HG02852 (cell line): ENCODE measurements around the gene MET.

ENCODE experiments used
- ATAC-seq: cut with Tn5 transposase; IDR thresholded peaks from one replicate; pipeline ENCODE4 v1.9.1; 2021; ENCODE audit warnings: mild to moderate bottlenecking, moderate library complexity; ENCODE audit not compliant: unreplicated experiment

Gene MET

DNA sequence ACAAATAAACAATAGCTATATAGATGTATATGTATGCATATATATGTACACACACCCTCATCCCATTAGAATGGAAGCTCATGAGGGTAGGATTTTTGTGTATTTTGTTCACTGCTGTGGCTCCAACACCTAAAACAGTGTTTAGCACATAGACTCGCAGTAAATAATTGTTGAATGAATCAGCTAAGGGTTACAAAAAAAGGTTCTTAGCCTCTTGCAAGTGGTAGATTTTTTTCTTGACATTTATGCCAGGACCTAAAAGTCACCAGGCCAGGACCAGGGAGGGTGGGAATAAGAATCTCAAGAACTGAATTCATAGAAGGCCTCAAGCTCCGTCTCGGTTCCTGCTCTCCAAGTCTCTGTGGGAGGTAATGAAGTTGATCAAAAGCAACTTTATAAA, 107.9 kb downstream of the MET start:
- ATAC-seq: no peak

DNA sequence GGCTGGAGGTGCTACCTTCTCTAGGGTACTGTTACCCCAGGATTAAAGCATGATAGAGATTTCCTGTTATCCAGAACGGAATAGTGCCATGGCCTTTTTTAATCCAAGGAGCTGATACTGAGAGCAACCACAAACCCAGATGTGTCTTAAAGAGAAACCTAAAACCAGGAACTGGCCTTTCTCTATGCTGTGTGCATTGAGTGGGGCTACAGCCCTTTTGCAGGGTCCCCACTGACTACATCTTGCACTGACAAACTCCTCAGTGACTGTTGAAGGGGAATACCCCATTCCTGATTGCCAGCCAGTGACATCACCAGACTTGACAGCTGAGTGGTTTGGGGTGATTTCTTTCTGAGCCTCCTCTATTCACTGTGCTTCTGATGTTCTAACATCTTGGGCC, 108.5 kb downstream of the MET start:
- no peak for ATAC-seq

DNA sequence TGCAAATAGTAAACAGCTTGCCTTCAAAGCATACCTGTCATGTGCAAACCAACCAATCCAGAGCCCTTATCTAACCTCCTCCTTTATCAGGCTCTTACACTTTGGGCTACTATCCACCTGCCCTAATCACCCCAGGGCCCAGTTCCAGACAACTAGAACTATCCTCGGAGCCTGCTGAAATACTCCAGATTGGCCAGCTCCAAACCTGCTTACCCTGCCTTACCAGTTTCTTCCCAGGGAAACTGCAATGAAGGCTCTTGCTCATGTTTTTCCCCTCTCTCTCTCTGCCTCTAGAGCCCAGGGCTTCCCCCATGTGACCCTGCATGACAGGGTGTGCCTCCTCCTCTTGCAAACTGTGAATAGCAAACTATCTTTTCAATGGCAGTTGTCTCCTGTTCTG, 109.0 kb downstream of the MET start:
- no peak for ATAC-seq

DNA sequence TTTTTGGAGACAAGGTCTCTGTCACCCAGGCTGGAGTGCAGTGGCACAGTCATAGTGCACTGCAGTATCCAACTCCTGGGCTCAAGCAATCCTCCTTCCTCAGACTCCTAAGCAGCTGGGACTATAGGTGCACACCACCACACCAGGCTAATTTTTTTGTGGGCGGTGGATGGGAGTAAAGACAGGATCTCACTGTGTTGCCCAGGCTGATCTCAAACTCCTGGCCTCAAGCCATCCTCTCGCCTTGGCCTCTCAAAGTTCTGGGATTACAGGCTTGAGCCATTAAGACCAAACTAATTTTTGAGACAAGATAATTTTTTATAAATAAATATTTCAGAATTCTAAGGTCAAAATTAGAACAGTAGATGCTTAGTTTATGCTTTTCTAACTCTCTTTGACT, 109.6 kb downstream of the MET start:
- ATAC-seq: no peak

DNA sequence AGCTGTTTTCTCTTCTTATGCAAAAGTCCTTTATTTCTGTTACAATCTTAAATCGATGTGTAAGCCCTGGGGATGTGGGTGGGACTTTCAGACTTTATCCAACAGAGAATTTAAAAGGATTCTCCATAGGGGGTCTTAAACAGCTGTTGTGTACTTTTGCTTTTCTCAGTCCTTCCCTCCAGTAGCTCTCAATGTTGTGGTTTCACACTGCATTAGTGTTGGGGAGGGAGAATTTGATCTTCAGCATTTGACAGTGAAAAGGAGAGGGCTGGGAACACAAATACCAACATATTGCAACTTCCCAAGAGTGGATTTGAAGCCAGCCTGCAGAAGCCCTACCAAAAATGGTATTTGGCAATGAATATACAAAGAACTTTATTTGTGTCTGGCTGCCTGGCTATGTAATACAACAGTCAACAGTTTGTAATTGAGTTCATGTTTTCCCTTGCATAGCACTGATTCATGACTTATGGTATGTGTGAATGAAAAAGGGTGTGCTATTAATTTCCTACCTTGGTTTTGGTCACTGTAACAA, 110.2 kb downstream of the MET start:
- ATAC-seq: no peak

DNA sequence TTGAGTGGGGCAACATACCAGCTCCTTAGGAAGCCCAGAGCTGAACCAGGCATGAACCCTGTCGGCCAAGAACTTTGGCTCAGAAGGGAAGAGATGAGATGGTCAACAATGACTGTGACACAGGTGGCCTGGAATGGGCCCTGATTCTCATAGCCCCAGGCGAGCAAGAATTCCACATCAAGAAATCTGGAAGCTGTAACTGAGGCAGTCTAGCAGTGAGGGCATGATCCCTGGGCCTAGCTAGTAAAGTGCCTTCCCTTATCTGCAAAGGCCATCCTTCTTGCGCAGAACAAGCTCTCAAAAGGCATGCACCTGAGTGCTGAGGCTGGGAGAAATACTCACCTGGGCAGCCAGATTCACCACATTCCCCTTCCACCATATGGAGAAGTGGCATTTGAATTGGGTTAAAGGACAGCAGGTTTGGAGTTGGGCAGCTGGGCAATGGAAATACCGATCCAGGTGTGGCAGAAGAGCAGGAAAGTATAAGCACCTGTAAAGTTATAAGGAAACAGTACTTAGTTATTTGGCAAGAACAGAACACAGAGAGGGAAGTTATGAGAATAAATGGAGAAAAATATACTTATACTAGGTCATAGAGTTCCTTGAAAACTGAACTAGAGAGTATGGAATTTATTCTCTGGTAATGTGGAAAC, 111.8 kb downstream of the MET start:
- ATAC-seq: no peak

DNA sequence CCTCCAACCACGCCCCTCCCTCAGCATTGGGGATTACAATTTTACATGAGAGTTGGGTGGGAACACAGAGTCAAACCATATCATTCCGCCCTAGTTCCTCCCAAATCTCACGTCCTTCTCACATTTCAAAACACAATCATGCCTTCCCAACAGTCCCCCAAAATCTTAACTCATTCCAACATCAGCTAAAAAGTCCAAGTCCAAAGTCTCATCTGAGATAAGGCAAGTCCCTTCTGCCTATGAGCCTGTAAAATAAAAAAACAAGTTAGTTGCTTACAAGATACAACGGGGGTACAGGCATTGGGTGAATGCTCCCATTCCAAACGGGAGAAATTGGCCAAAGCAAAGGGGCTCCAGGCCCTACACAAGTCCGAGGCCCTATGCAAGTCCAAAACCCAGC, 112.7 kb downstream of the MET start:
- no peak for ATAC-seq

DNA sequence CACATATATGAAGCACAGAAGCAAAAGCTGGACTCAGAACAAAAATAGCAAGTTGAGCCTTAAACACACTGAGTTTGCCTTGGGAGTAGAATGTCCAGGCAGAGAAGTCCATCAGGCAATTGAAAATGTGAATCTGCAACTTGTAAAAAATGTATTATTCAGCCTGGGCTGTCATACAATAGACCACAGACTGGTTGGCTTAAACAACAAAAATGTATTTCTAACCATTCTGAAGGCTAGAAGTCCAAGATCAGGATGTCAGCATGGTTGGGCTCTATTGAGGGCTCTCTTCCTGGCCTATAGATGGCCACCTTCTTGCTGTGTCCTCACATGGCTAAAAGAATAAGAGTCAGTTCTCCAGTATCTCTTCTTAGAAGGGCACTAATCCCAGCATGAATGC, 113.8 kb downstream of the MET start:
- ATAC-seq: no peak

DNA sequence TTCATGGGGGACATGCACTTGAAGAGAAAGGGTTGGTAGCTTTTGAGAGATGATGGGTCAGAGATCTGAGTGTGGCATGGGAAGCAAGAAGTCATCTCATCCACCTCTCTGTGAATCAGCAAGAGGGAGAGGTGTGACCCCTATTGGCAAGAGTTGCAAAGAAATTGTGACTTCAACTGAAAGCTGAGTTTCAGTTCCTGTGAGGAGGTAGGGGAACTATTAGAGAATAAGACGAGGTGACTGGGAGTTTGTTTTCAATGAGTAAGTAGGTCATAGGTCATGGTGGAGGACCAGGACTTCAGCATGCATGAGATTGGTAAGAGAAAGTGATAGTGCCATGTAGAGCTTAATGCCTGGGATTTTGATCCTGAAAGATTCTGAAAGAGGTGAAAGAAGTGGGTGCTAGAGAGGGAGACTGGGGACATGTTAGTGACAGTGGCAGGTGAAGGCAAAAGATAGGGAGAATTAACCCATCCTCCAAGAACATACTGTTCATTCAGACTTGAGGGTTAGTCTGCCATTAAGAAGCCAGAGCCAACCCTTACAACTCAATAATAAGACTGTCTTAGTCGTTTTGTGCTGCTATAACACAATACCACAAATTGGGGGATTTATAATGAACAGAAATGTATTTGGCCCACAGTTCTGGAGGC, 114.9 kb downstream of the MET start:
- ATAC-seq: peak; percentile 99

DNA sequence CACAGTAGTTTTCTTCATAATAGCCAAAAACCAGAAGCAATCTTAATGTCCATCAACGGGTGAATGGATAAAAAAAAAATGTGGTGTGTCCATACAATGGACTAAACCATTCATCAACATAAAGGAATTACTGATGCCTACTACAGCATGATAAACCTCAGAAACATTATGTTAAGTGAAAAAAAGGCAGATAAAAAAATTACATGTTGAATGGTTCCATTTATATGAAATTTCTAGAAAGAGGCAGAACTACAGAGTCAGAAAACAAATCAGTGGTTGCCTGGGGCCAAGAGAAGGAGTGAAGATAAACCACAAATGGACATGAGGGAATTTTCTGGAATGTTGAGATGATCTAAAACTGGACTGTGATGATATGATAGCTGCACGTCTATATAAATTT, 115.9 kb downstream of the MET start:
- no peak for ATAC-seq

DNA sequence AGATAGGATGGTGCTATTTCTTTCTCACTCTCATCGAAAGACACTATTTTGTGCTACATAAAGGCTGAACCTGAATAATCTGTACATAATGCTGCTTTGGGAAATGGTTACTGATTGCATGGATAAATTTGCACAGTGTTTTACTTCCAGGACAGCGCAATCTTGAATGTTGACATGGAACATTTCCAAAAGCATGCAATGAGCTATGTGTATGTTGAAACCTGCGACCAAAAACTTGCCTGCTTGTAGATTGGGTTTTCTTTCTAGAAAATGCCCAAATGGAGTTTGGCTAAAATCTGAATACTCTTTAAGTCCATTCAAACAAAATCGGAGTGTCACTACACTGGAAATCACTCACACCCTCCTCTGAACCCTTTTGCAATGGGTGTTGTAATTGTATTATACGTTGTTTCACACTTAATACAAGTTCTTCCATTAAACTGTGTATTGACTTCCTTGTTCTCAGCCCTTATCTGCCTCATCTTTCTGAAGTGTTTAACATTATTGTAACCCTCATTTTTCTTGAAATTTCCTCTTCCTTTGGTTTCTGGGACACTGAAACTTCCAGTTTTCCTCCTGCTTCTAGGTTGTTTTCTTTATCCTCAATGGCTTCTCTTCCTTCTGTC, 116.7 kb downstream of the MET start:
- no peak for ATAC-seq

DNA sequence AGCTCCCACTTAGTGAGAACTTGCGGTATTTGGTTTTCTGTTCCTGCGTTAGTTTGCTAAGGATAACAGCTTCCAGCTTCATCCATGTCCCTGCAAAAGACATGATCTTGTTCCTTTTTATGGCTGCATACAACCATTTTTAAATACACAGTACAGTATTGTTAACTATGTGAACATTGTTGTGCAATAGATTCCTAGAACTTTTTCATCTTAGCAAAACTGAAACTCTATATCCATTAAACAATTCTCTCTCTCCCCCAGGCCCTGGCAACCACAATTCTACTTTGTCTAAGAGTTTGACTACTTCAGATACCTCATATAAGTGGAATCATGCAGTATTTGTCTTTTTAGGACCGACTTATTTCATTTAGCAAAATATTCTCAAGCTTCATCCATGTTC, 118.0 kb downstream of the MET start:
- ATAC-seq: no peak

DNA sequence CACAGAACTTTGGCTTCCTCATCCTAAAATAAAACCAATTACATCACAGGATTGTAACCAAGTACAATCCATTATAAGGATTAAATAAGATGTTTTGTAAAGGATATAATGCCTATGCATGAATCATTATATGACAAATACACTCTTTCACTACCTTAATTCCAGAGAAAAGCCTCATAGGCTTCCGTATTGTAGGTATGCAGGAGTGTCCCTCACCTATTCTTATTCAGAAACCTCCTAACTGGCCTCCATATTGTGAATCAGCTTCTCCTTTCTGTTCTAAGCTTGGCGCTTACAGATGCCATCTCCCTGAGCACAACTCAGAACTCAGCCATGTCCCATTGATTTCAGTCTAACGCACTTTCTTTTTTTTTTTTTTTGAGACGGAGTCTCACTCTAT, 120.8 kb downstream of the MET start:
- ATAC-seq: no peak

DNA sequence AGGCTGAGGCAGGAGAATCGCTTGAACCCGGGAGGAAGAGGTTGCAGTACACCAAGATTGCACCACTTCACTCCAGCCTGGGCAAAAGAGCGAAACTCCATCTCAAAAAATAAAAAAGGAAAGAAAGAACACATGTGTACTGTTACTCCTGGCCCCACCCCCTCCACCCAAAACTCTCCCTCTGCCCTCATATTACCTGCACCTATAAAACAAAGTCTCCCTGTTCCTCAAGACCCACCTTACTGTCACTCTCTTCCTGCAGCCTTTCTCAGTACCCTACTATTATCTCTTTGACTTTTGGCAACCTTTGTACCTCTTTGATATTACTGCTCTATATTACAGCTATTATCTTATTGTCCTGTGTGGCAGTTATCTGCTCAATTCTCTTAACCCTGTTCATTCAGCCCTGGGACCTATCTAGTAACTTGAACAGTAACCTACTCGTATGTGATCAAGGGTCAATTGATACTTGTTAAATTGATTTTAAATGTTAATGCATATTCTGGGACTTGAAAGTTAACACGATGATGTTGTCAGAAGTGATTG, 121.9 kb downstream of the MET start:
- ATAC-seq: no peak

DNA sequence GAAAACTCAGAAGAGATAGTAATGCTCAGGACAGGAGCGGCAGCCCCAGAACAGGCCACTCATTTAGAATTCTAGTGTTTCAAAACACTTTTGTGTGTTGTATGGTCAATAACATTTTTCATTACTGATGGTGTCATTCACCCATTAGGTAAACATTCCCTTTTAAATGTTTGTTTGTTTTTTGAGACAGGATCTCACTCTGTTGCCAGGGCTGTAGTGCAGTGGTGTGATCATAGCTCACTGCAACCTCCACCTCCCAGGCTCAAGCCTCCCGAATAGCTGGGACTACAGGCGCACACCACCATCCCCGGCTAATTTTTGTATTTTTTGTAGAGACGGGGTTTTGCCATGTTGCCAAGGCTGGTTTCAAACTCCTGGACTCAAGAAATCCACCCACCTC, 124.5 kb downstream of the MET start:
- ATAC-seq: no peak

DNA sequence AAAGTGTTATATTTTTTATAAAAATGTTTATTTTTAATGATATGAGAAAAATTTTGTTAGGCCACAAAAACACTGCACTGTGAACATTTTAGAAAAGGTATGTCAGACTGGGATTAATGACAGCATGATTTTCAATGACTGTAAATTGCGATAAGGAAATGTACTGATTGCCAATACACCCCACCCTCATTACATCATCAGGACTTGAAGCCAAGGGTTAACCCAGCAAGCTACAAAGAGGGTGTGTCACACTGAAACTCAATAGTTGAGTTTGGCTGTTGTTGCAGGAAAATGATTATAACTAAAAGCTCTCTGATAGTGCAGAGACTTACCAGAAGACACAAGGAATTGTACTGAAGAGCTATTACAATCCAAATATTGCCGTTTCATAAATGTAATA, 125.6 kb downstream of the MET start:
- no peak for ATAC-seq

DNA sequence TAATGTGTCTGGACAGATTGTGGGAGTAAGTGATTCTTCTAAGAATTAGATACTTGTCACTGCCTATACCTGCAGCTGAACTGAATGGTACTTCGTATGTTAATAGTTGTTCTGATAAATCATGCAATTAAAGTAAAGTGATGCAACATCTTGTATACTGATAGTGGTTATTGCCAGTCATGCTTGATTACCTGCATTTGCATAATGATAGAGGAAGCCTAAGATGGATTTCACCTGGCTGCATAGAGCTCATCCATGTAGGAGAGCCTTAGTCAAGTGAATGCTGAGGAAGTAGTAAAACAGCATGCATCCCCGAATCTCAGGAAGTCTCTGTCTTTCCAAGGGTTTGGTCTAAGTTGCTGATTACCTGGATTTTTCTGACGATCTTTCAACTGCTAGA, 126.2 kb downstream of the MET start:
- ATAC-seq: no peak

DNA sequence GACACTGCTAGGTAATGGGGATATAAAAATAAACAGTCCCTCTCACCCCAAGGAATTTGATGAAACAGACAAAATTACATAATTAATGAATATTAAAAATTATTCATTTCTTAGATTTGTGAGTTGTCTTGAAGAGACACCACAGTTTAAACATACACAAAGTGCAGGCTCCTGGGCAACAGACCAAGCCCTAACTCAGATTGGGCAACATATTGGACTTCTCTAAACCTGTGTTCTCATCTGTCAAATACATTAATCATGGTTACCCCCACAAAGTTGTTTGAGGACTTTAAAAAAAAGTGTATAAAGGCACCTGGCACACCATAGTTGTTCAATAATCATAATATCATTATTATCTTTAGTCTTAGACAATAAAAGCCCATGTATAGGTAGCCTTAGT, 127.9 kb downstream of the MET start:
- ATAC-seq: no peak

DNA sequence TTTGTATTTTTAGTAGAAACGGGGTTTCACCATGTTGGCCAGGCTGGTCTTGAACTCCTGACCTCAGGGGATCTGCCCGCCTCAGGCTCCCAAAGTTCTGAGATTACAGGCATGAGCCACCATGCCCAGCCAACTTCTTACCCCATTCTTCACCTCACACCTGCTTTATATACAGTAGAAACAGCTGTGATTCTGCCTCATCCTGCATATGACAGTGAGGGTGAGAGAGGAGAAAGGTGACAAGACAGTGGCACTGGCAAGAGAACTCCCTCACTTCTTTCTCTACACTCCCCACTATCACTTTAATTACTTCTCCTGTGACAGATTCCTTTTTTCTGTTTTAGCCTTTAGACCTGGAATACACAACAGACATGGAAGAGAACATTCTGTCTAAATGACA, 128.6 kb downstream of the MET start:
- no peak for ATAC-seq

DNA sequence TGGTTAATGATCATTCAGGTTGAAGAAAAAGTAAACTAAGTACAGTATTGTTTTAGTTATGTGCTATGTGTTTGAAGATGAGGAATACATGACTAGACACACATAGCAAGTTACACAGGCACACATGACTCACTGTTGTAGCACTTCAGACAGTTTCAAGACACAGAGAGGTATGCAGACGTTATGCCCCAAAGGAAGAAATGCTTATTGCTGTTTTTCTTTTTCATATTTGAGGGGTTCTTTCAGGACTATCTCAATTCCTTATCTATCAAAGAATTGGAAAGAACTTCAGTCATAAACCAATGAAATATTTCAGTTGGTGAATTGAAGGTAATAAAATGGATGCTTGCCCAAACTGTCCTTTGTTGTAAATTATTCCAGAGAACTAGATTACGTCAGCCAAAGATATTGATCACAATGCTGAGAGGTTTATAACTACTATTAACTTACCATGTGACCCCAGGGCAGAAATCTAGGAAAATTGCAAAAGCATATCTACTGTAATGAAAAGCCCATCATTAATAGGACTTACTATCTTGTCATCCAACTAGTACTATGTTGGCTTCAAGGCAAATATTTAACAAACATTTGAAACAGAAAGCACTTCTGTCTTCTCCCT, 129.2 kb downstream of the MET start:
- ATAC-seq: no peak

DNA sequence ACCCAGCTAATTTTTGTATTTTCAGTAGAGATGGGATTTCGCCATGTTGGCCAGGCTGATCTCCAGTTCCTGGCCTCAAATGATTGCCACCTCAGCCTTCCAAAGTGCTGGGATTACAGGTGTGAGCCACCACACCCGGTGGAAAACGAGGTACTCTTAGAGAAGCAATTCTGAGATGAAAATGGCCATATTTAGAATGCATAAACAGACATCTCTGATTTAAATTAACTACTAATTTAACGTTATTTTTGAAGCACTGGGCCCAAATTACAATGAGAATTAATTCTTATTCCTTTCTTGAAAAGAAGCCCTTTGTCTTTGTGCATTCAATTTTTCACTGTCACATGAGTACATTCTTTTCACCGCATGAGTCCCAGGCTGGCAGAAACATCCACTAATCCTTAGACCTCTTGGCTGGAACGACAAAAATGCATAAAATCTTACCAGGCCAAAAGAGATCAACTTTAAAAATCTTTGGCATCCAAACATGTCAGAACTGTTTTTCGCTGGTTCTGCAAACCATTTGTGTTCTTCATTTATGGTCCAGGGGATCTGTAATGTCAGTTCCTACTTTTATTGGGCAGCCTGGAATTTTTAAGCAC, 130.2 kb downstream of the MET start:
- no peak for ATAC-seq
